GM12878 (cell line): ENCODE results near the gene AGAP9. TPM values are rescaled to one million over a fixed set of nuclear protein-coding genes. Genes with fewer than 3 reads are reported as not detected.
"Not testable (repeated sequence)": the region's sequence is repeated elsewhere in the genome, so short reads cannot be mapped to it uniquely, and the experiment has no call there.

Experiments
- ATAC-seq: fragments of 200-7000 bp; cut with Tn5 transposase; 3 replicates; pipeline ENCODE4 v1.9.1; 2020; ENCODE audit warnings: mild to moderate bottlenecking, moderate library complexity
- BruUV-seq: library from RNA; stranded (reverse); fragments of 400-500 nt; replicated peaks from 2 replicates; lab custom pipeline; 2021; lab: Mats Ljungman, UMichigan
- CTCF ChIA-PET: fragments of 300-600 bp; sonication (Branson Sonifier 250); formaldehyde crosslinking; extraction: SDS; loops from one replicate; lab custom pipeline; 2021; ENCODE audit warnings: inconsistent platforms; lab: Yijun Ruan, JAX
- POLR2A ChIA-PET: fragments of 350-600 bp; formaldehyde crosslinking; extraction: SDS; loops from one replicate; lab custom pipeline; 2021; ENCODE audit warnings: inconsistent platforms; lab: Charles Lee
- RAD21 ChIA-PET: fragments of 300-600 bp; sonication (Branson Sonifier 250); formaldehyde crosslinking; loops from one replicate; lab custom pipeline; 2023; ENCODE audit warnings: antibody characterized with exemption; ENCODE audit not compliant: unreplicated experiment; lab: Charles Lee
- SMC1A ChIA-PET: fragments of 300-600 bp; sonication (Branson Sonifier 250); formaldehyde crosslinking; loops from one replicate; lab custom pipeline; 2023; ENCODE audit not compliant: unreplicated experiment, uncharacterized antibody; lab: Charles Lee
- DNase-seq: peaks from one replicate; pipeline ENCODE4 v3.0.0-alpha.2; 2011; ENCODE audit warnings: low read depth, low spot score
- FAIRE-seq: peaks from 3 replicates; lab custom pipeline; 2011; peaks lifted over from hg19 to GRCh38; lab: Jason Lieb, UNC
- H2AFZ ChIP-seq: 2 replicates; pipeline ENCODE4 v1.6.0; 2011; ENCODE audit warnings: low read depth, low read length, control low read depth; ENCODE audit not compliant: control insufficient read depth
- H3K27ac ChIP-seq: 2 replicates; pipeline ENCODE4 v1.5.1; 2011; ENCODE audit warnings: control low read depth; ENCODE audit not compliant: control insufficient read depth, insufficient read depth
- H3K27me3 ChIP-seq, 2 experiments: replicated peaks in 1 of 2; 2 replicates each; pipeline versions ENCODE4 v1.6.0 to v1.6.1; 2011; ENCODE audit warnings: low read length in 1 of 2; ENCODE audit not compliant: control insufficient read depth in 2 of 2, insufficient read depth in 2 of 2
- H3K36me3 ChIP-seq, 2 experiments: 2 replicates each; pipeline ENCODE4 v1.5.1; 2011; ENCODE audit warnings: low read length in 1 of 2; ENCODE audit not compliant: control insufficient read depth in 2 of 2, insufficient read depth in 2 of 2
- H3K4me1 ChIP-seq: 2 replicates; pipeline ENCODE4 v1.6.1; 2011; ENCODE audit warnings: mild to moderate bottlenecking, low read length, moderate library complexity, mixed read lengths; ENCODE audit not compliant: control insufficient read depth, insufficient read depth
- H3K4me2 ChIP-seq: 2 replicates; pipeline ENCODE4 v1.6.0; 2011; ENCODE audit warnings: control low read depth; ENCODE audit not compliant: control insufficient read depth, insufficient read depth
- H3K4me3 ChIP-seq: fragments of 200-600 bp; sonication (generic); 2 replicates; pipeline ENCODE4 v1.5.1; 2016
- H3K79me2 ChIP-seq: 2 replicates; pipeline ENCODE4 v1.6.0; 2011; ENCODE audit warnings: low read length; ENCODE audit not compliant: control insufficient read depth, insufficient read depth
- H3K9ac ChIP-seq: 2 replicates; pipeline ENCODE4 v1.8.0; 2011; ENCODE audit warnings: low read length, control low read depth, mixed read lengths; ENCODE audit not compliant: control insufficient read depth, insufficient read depth
- H3K9me3 ChIP-seq: replicated peaks from 3 replicates; pipeline ENCODE4 v1.5.1; 2011; ENCODE audit warnings: mild to moderate bottlenecking, low read length; ENCODE audit not compliant: control insufficient read depth, insufficient read depth
- H4K20me1 ChIP-seq: 2 replicates; pipeline ENCODE4 v1.6.0; 2011; ENCODE audit not compliant: control insufficient read depth, insufficient read depth
- CREM ChIP-seq: IDR thresholded peaks from 2 replicates; pipeline ENCODE4 v1.6.1; 2014; ENCODE audit warnings: antibody characterized with exemption, low read depth
- E2F8 ChIP-seq: fragments of 450-650 bp; IDR thresholded peaks from 2 replicates; pipeline ENCODE4 v1.6.1; 2018; ENCODE audit warnings: mild to moderate bottlenecking, low read depth, moderate library complexity; ENCODE audit not compliant: partially characterized antibody
- HCFC1 ChIP-seq: fragments of 150-350 bp; IDR thresholded peaks from 2 replicates; pipeline ENCODE4 v1.6.1; 2014; ENCODE audit warnings: low read length
- IKZF2 ChIP-seq, 2 experiments: fragments of 450-650 bp; IDR thresholded peaks; 2 replicates each; pipeline ENCODE4 v1.6.1; 2017; ENCODE audit warnings: mild to moderate bottlenecking in 2 of 2, moderate library complexity in 2 of 2
- POU2F2 ChIP-seq: IDR thresholded peaks from 3 replicates; pipeline ENCODE4 v1.6.1; 2011; ENCODE audit warnings: low read depth, mild to moderate bottlenecking, low read length, borderline replicate concordance
- RB1 ChIP-seq: fragments of 450-650 bp; formaldehyde crosslinking; IDR thresholded peaks from 2 replicates; pipeline ENCODE4 v1.6.1; 2017; ENCODE audit warnings: mild to moderate bottlenecking, borderline replicate concordance
- RELA ChIP-seq: fragments of 450-650 bp; IDR thresholded peaks from 2 replicates; pipeline ENCODE4 v1.8.0; 2014; ENCODE audit warnings: borderline replicate concordance; ENCODE audit not compliant: partially characterized antibody
- SRF ChIP-seq, 2 experiments: IDR thresholded peaks; 2 replicates each; pipeline ENCODE4 v1.6.1; 2011; ENCODE audit warnings: low read depth in 2 of 2, low read length in 2 of 2, mild to moderate bottlenecking in 1 of 2, moderate library complexity in 1 of 2
- TCF3 ChIP-seq: IDR thresholded peaks from 2 replicates; pipeline ENCODE4 v1.6.1; 2012; ENCODE audit warnings: low read depth, mild to moderate bottlenecking, low read length, borderline replicate concordance; ENCODE audit not compliant: insufficient read depth
- TCF7 ChIP-seq: IDR thresholded peaks from 2 replicates; pipeline ENCODE4 v1.6.1; 2014; ENCODE audit warnings: antibody characterized with exemption, borderline replicate concordance
- WGBS: methylation state at CpG from one replicate; pipeline ENCODE4 v1.1.6; 2016; ENCODE audit warnings: low lambda C conversion rate; ENCODE audit not compliant: insufficient replicate concordance, insufficient coverage; ENCODE audit errors: missing lambda C conversion rate; 5-methylcytosine and 5-hydroxymethylcytosine counted together
- in situ Hi-C: fragments of 300-500 bp; cut with MboI; formaldehyde crosslinking; loops from 9 replicates; pipeline ENCODE4 v1.14.3; 2018; ENCODE audit warnings: mixed read lengths
- intact Hi-C: fragments of 100-400 bp; cut with micrococcal nuclease; formaldehyde crosslinking; loops from one replicate; pipeline ENCODE4 v1.14.2; 2022; ENCODE audit not compliant: unreplicated experiment
- polyA plus RNA-seq, 11 experiments: library from polyadenylated mRNA; depleted of rRNA in 4 of 11; unstranded in 6 of 11; stranded (reverse) in 5 of 11; fragments of >200 nt; fragmentation: Nextera tagmentation in 4 of 11; fragmentation: Illumina TruSeq in 1 of 11; extraction: Ambion mirVana in 4 of 11; extraction: Trizol in 1 of 11; gene quantifications; 1 replicate in 1 of 11; 2 replicates in 10 of 11; pipeline versions ENCODE4 v1.2.1 to v1.2.3, GENCODE V29; 2011 to 2016; ENCODE audit warnings: inconsistent platforms in 2 of 11, missing spikeins in 2 of 11, low read depth in 1 of 11
- total RNA-seq, 4 experiments: library from RNA; depleted of rRNA in 3 of 4; stranded (reverse); fragments of >200 nt in 3 of 4; fragmentation: Illumina TruSeq in 1 of 4; extraction: Trizol in 1 of 4; gene quantifications; 2 replicates each; pipeline versions ENCODE4 v1.2.1 to v1.2.3, GENCODE V29; 2013 to 2021
- TF ChIP-seq, protein P1 (sequence below): fragments of 450-650 bp; IDR thresholded peaks from 2 replicates; pipeline ENCODE4 v1.6.1; 2016; ENCODE audit warnings: mild to moderate bottlenecking
- TF ChIP-seq, protein P2 (sequence below): fragments of 450-650 bp; formaldehyde crosslinking; IDR thresholded peaks from 2 replicates; pipeline ENCODE4 v1.5.0; 2022; ENCODE audit warnings: mild to moderate bottlenecking, missing genetic modification characterization

AGAP9 gene
- total and polyA plus RNA-seq, 10 of the 15 experiments (the other 5 are each of a cell fraction or from before 2014, with no cell fraction given), result 0.32 to 8.8 (median 3.6) TPM

DNA sequence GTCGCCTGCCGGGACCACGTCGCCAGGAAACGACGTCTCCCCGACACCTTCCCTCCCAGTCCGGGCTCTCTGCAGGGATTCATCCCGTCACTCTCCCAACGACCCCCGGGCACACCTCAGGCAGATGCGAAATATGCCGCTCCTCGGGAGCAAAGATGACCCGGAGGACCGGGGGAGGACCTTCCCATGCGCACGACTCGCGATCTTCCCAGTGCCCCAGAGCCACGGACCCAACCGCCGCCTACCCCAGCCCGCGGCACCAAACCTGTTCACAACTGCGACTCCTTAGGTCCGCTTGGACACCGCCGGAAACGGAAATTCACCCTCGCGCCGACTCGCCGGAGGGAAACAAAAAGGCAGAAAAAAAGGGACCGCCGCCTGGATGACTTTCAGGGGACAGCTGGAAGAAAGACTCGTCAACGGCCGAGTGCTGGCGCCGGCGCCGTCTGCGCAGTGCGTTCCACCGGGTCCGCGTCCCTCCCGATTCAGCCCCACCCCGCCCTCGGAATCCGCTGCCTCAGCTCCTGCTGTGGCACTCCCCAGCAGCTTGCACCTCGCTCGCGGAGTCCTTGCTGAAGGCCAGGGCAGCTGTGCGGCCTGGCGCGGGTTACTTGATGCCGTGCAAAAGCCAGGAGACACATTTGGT, 29.9 kb upstream of the AGAP9 start:
- DNase-seq, result peak; percentile 11
- H3K4me1 ChIP-seq, H3K27ac ChIP-seq, RAD21 ChIA-PET, in situ Hi-C loops, H3K36me3 ChIP-seq, H3K4me2 ChIP-seq, H3K79me2 ChIP-seq, H3K27me3 ChIP-seq, POLR2A ChIA-PET, CTCF ChIA-PET, intact Hi-C loops, FAIRE-seq, H4K20me1 ChIP-seq, SMC1A ChIA-PET, H3K9me3 ChIP-seq: not testable (repeated sequence)
- TSS peak; percentile 90 for BruUV-seq
- peak overlapping the region; percentile 68 for H3K4me3 ChIP-seq
- ATAC-seq, result peak; percentile 97
- WGBS, result under 1% methylated on average over 41 of the region's 60 CpGs
- peak overlapping the region; percentile 81 for H2AFZ ChIP-seq
- H3K9ac ChIP-seq, result peak overlapping the region; percentile 68
- TF ChIP-seq, protein P1, sequence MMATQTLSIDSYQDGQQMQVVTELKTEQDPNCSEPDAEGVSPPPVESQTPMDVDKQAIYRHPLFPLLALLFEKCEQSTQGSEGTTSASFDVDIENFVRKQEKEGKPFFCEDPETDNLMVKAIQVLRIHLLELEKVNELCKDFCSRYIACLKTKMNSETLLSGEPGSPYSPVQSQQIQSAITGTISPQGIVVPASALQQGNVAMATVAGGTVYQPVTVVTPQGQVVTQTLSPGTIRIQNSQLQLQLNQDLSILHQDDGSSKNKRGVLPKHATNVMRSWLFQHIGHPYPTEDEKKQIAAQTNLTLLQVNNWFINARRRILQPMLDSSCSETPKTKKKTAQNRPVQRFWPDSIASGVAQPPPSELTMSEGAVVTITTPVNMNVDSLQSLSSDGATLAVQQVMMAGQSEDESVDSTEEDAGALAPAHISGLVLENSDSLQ, result peak; percentile 58; the same call in 1 of the 2 replicates
- peak; percentile 6; the same call in 1 of the 2 replicates for TF ChIP-seq CREM
- TF ChIP-seq HCFC1, result peak; percentile 69
- peak; percentile 68; the same call in 1 of the 3 replicates for TF ChIP-seq POU2F2
- peak in 1 of 2 experiments; percentile 40; a peak in 1 of 4 replicates for TF ChIP-seq IKZF2 (IDR thresholded peaks at IDR 0.05)
- 0 out of 2 replicates have a peak, but pooled peaks have one; percentile 19 for TF ChIP-seq RB1
- TF ChIP-seq, protein P2, sequence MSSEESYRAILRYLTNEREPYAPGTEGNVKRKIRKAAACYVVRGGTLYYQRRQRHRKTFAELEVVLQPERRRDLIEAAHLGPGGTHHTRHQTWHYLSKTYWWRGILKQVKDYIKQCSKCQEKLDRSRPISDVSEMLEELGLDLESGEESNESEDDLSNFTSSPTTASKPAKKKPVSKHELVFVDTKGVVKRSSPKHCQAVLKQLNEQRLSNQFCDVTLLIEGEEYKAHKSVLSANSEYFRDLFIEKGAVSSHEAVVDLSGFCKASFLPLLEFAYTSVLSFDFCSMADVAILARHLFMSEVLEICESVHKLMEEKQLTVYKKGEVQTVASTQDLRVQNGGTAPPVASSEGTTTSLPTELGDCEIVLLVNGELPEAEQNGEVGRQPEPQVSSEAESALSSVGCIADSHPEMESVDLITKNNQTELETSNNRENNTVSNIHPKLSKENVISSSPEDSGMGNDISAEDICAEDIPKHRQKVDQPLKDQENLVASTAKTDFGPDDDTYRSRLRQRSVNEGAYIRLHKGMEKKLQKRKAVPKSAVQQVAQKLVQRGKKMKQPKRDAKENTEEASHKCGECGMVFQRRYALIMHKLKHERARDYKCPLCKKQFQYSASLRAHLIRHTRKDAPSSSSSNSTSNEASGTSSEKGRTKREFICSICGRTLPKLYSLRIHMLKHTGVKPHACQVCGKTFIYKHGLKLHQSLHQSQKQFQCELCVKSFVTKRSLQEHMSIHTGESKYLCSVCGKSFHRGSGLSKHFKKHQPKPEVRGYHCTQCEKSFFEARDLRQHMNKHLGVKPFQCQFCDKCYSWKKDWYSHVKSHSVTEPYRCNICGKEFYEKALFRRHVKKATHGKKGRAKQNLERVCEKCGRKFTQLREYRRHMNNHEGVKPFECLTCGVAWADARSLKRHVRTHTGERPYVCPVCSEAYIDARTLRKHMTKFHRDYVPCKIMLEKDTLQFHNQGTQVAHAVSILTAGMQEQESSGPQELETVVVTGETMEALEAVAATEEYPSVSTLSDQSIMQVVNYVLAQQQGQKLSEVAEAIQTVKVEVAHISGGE (CRISPR knock-in tag), result peak; percentile 89
- TF ChIP-seq TCF7, result 0 out of 2 replicates have a peak, but pooled peaks have one; percentile 18
- TF ChIP-seq SRF (IDR thresholded peaks at IDR 0.05; ENCODE audit: low read depth in 2 of 2, low read length in 2 of 2), result peak in 1 of 2 experiments; percentile 80; a peak in 2 of 4 replicates
- peak; percentile 60 for TF ChIP-seq E2F8
- TF ChIP-seq TCF3, result 0 out of 2 replicates have a peak, but pooled peaks have one; percentile 34
- TF ChIP-seq RELA, result peak; percentile 51
